Suppressor macrophage treated with lipopolysaccharide for 4 hours (primary cell): ENCODE measurements around the gene PRUNE1.

Experiments
- DNase-seq: peaks from one replicate; pipeline ENCODE4 v3.0.0-alpha.2; 2020

The PRUNE1 gene, protein sequence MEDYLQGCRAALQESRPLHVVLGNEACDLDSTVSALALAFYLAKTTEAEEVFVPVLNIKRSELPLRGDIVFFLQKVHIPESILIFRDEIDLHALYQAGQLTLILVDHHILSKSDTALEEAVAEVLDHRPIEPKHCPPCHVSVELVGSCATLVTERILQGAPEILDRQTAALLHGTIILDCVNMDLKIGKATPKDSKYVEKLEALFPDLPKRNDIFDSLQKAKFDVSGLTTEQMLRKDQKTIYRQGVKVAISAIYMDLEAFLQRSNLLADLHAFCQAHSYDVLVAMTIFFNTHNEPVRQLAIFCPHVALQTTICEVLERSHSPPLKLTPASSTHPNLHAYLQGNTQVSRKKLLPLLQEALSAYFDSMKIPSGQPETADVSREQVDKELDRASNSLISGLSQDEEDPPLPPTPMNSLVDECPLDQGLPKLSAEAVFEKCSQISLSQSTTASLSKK

DNA sequence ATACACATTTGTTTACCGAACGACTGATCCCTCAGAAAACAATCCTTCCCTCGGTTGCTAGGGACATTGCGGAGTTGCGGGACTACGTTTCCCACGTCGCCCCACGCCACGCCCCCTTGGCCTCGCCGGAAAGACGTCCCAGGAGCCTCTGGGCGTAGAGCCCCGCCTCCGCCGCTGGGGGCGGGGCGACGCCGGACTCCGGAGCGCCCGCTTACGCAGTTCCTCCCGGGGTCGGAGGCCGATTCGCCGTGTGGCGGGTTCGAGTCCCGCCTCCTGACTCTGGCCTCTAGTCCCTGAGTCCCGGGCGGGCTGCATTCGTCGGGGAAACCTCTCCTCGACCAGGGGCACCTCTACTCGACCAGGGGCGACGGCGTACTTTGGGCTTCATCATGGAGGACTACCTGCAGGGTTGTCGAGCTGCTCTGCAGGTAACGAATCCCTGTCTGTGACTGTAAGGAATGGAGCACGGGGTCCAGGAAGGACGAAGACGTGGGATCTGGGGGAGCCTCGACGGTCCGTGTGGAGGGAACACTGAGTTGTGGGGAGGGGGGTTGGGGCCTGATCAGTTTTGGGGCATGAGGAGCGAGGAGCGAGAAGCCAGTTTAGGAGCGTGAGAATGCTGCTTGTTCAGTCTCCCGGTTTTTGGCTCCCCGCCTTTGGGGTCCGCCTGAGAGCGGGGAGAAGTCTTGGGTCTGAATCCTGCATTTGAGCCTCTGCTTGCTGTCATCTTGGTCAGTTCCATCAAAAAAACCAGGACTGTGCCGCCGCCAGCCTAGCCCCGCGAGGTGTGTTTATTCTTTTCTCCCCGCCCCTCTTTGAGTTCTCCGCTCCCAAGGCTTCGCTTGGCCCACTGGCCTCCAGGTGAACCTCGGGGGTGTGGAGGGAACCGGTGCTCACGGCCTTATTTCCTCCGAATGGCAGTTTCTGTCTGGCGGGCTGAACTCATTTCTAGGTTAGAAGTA is at the start of gene PRUNE1:
Gene PRUNE1, plus strand, starts transcription at position 206 of the 962 bp plus-strand sequence. Its CDS starts 184 bp downstream, at position 390.
- DNase-seq: peak; percentile 99

DNA sequence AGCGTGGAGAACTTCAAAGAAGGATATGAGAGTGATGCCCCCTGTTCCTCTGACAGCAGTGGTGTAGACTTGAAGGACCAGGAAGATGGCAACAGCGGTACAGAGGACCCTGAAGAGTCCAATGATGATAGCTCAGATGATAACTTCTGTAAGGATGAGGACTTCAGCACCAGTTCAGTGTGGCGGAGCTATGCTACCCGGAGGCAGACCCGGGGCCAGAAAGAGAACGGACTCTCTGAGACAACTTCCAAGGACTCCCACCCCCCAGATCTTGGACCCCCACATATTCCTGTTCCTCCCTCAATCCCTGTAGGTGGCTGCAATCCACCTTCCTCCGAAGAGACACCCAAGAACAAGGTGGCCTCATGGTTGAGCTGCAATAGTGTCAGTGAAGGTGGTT is 47.6 kb upstream of the PRUNE1 start:
- DNase-seq: no peak

DNA sequence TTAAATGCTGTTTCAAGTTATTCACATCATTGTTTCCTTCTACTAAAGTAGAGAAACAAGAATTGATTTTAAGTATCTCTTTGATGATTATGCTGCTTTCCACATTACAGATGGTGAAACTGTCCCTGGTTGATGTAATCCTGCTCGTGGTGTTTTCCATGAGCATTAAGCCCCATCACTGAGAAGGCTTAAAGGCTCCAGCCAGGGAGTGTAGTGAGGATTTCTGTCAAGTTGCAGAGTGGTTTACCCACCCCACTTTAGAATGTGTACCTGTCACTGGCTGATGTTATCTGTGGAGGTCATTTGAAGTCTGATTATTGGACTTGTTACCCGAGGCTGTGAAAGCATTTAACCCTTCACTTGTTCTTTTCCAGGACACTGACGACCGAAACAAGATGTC is 46.5 kb upstream of the PRUNE1 start:
- no peak for DNase-seq

DNA sequence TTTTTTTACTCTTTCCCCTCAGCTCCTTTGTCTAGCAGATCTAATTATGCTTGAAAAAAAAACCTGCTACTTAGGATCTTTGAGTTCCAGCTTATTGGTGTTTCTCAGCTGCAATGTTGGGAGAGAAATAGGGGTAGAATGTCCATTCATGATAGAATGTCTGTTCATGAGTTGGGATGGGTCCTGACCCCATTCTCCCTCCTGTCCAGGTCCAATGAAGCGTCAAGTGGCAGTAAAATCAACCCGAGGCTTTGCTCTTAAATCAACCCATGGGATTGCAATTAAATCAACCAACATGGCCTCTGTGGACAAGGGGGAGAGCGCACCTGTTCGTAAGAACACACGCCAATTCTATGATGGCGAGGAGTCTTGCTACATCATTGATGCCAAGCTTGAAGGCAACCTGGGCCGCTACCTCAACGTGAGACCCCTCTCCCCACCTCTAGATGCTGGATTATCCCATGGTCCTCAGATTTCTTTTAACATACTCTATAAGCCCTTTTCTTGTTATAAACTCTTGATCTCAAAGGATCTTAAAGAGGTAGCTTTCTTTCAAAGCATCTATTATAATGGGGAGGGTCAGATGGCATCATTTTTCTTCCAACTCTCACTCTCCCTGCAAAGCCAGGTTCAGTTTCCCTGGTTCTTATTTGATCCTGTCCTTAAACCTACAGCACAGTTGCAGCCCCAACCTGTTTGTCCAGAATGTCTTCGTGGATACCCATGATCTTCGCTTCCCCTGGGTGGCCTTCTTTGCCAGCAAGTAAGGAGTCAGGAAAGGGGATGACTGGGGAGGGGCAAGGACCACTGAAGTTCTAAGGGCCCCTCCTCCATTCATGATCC is 44.7 kb upstream of the PRUNE1 start:
- DNase-seq: no peak

DNA sequence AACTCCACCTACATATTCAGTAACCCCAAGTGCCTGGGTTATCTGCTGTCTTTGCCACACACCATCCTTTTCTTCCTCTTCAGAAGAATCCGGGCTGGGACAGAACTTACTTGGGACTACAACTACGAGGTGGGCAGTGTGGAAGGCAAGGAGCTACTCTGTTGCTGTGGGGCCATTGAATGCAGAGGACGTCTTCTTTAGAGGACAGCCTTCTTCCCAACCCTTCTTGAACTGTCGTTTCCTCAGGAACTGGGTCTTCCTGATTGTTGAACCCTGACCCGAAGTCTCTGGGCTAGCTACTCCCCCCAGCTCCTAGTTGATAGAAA is 44.1 kb upstream of the PRUNE1 start:
- DNase-seq: no peak

DNA sequence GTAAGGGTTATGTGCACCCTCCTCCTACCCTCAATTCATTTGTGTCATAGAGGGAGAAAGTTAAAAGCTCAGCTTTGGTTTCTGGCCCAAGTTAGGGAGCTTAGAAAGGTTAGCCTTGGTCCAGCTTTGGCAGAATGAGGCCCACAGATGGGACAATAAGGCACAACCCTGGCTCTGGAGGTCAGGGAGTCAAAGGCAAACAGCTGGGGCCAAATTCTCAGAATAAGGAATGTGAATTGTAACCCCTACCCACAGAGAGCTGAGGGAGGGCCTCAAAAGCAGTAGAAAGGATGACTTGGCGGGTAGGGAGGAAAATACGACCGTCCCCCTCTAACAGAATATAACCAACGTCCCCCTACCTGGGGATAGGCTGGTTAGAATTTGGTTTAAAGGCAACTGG is 42.6 kb upstream of the PRUNE1 start:
- no peak for DNase-seq

DNA sequence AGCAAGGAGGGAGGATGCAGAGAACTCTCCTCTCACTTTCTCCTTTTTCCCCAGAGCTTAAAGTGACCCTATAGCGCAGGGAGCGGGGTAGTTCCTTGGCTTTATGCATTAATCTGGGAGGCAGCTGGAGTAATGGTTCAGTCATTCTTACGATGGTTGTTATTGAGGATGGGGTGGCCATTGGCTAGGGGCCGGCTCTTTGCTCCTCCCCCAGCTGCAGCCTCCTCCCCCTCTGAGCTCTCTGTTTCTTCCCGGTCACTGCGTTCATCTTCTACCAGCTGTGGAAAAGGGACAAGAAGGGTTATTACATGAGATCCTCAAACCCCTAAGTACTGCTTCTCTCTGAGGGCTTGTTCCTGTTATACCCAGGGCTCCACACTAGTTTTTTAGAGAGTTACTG is 42.2 kb upstream of the PRUNE1 start:
- no peak for DNase-seq

DNA sequence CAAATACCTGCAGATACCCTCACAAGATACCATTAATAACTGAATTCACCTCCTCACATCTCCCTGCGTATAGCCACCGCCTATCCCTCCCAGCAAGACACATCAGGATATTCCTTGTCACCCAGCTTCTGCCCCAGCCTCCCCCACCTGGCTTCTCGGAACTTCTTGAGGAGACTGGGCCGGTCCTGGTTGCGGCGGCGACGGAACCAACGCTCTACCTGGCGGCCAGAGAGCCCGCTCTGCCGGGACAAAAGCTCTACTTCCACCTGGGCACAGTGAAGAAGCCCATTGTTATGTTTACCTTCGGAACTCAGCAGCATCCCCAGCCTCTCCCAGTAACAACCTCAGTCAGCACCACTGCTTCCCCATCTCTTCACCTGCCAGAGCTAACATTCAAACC is 40.3 kb upstream of the PRUNE1 start:
- no peak for DNase-seq

DNA sequence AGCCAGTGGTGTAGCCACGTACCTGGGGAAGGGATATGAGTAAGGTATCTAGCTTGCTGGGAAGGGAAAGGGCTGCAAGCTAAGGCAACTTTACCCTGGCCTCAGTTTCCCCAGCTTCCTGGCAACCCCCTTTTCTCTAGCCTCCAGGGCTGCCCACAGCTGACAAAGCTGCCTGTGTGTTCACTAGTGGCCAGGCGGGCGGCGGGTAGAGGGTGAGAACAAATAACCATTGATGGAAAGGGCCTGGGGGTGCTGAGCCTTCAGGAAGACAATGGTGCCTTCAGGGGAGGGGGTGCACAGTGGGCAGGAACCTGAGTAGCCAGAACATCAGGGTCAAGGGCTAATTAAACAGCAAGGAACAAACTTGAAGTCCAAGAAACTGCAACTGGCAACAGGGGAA is 39.8 kb upstream of the PRUNE1 start:
- no peak for DNase-seq

DNA sequence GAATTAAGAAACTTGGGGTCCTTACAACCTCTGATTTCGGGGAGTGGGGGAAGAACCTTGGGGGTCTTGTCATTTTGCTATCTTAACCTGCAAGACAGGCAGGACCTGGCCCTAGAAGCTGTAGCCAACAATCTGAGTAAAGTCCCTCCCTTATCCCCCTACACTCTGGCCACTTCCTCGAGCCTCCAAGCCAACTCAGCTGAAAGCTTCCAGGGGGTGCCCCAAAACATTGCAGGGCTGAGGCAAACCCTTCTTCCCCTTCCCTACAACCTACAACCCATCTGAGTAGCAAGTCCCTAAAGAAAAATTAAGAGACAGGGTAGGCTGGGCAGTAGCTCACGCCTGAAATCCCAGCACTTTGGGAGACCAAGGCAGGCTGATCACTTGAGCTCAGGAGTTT is 38.6 kb upstream of the PRUNE1 start:
- DNase-seq: no peak

DNA sequence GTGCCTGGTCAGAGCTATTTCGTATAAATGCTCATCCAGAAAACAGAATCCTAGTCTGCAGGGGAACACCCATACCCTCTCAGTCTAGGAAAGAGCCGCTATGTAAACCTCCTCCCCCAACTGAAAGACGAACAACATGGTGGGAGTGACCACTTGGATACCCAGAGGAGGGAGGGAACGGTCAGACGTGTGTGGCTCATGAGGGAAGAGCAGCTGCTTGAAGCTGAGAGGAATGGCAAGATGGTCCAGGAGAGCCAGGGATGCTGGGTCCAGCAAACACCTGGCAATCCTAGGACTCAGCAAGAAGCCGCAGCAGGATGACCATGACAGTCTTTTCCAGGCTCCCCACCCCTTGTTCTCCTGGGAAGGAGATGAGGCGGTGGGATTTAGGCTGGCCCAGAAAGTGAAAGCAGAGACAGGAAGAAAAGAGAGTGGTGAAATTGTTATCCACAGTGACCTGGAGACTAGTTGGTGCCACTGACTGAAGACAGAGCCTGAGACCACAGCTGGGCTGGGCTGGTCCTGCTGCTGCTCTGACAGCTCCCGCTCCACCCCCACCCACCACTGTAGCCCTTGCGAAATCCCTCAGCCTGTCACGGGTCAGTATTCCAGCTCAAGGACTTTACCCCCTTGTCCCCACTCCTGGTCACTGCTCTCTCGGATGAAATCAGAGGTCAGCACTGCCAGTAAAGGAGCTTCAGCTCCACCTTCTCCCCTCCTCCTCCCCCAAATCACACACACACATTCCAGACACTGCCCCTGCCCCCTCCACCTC is 37.3 kb upstream of the PRUNE1 start:
- peak; percentile 70 for DNase-seq

DNA sequence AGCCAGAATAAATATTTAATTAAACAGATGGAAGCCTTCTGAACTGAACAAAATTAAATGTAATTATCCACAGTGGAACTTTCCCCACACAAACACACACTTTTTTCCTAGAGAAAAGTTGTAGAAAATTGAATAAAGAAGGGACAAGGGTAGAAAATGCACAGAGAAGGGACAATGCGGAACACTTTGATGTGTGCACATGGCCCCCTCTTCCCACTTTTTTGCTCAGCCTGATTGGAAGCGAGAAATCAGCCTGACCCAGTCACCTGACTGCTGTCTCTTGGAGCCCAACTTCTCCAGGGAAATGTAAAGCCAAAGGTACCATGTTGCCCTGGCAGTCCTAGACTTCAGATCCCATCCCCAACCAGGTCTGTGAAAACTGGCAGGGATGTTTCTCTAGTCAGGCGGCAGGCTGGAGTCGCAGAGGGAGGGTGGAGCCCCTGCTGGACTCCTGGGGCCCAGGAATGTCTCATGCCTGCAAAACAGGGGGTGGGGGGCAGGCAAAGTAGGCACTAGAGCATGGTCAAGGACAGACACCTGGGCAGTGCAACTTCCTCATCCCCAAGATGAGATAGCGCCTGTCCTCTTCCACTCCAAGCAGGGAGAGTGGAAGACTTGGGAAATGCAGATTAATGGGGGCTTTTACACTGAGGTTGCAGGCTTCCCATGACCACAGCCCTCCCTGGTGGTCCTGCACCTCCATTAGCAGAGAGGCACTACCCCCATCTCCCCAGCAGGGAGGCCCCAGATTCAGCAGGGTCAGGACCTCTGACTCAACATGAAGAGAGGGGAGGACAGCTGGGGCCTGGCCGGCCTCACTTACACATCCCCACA is 36.4 kb upstream of the PRUNE1 start:
- DNase-seq: no peak

DNA sequence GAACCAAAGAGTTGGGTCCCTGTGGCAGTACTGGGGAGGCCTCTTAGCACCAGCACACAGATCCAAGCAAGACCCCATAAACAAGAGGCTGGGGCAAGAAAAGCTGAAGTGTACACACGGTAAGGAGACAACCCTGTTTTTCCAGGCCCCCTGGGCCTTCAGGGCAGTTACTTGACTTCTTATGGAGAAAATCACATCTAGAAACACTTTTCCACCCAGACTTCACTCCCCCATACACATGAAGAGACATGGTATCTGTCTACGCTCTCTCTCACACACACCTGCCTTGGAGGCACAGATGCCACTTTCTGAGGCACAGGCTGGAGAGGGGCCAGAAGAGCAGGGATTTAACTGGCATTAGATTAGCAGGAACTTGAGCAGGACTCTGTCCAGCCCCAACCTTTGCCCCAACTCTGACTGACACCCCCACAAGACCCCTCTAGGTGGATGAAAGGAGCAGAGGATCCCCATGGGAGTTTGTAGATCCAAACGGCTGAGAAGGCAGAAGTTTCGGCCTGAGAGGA is 35.8 kb upstream of the PRUNE1 start:
- DNase-seq: no peak

DNA sequence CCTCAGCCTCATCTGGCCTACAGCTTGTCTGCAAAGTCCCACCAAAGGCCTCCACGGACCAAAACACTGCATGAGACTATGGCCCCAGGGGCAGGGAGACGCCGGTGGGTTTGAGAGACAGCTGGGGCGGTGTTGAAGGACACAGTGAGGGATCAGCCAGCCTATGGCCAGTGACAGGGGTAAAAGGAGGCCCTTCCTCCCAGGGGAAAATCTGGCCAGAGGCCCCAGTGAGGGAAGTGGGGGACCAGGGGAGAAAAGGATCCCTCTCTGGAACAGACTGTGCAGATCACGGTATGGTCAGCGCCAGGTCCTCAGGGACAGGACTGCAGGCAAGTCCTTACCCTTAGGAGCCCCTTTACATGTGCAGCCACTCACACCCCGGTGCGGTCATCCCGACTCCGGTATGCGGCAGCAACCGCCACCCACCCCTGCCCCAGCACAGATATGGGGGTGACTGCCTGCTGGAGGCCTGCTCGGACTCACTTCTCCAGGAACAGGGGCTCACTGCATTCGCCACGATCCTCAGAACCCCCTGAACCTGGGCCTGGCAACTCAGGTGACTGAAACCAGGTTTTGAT is 34.9 kb upstream of the PRUNE1 start:
- no peak for DNase-seq

DNA sequence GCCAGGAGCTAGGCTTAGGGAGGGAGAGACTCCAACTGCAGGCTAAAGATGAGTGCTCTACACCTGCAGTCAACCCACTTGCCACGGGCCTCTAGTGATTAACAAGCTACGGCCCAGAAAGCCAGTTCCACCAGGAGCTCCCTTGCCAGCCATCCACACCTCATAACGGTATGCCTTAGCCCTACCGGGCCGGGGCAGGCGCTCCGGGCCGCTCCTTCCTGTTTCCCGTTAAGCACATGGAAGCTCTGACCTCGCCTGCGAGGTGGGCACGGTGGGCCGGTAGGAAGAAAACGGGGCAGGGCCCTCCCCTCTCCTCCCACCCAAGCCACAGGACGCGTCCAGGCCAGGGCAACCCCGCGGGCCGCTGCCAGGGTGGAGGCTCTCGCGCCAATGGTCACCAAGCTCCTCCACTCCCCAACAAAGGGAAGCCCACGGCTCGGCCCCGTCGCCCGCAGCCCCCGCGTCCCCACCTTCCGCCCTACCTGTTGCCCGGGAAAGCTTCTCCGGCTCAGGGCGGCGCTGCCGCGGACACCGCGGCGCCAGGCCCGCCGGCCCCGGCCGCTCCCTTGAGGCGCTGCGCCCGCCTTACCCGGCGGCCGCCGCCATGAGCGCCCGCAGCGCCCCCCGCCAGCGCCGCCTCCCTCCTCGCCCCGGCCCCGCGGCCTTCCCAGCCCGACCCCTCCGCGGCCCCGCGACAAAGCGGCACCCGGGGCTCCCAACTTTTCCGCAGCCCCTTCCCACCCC is 34.2 kb upstream of the PRUNE1 start:
- DNase-seq: peak; percentile 33

DNA sequence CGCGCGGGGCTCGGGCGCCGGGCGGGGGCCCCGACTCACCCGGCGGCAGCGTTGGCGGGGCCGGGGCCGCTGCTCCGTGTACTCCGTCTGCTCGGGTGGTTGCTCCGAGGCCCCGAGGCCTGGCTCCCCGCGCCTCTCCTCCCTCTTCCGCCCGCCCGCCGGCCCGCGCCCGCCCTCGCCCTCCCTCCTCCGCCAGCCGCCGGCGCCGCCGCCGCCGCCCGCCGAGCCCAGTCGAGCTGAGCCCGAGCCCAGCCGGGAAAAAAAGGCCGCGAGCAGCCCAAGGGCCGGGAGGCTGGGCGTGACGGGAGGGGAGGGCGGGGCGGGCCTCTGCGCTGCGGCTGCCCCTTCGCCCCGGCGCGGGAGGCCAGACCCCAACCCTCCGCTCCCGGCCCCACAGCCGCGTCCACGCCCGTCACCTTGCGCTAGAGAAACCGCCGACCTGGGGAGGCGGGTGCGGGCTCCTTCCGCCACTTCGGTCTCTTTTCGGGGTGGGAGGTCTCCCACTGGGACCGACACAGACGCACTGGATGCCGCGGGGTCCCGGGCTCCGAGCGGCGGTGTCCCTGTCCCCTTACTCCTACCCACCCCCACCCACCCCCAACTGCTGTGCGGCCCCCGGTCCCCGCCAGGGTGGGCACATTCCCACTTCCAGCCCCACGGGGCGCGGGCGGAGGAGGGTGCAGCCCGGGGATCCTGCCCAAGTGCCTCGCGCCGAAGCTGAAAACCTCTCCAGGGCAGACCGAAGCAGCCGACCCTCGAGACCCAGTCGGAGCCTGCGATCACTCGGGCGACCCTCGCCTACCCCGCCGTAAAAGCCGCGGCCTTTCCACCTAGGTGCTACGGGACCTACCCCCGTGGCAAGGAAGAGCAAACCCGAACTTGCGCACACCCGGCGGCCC is 33.4 kb upstream of the PRUNE1 start, which contains the start of gene CERS2:
Gene CERS2, minus strand, starts transcription at position 256 of the 899 bp plus-strand sequence. CDS start 5,745 bp downstream, outside the sequence.
- DNase-seq: peak; percentile 81

DNA sequence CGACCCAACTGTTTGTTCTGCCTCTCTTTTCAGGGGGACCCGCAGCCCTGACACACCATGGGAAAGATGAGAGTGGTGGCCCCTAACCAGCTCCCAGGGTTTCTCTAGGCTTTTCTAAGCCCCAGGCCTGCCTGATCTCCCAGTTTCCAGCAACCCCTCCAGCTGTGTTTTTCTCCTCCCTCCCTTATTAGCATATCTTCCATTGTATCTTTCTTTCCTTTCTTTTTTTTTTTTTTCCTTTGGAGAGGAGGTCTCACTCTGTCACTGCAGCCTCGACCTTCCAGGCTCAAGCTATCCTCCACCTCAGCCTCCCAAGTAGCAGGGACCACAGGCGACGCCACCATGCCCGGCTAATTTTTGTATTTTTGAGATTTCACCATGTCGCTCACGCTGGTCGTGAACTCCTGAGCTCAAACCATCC is 31.8 kb upstream of the PRUNE1 start:
- no peak for DNase-seq

DNA sequence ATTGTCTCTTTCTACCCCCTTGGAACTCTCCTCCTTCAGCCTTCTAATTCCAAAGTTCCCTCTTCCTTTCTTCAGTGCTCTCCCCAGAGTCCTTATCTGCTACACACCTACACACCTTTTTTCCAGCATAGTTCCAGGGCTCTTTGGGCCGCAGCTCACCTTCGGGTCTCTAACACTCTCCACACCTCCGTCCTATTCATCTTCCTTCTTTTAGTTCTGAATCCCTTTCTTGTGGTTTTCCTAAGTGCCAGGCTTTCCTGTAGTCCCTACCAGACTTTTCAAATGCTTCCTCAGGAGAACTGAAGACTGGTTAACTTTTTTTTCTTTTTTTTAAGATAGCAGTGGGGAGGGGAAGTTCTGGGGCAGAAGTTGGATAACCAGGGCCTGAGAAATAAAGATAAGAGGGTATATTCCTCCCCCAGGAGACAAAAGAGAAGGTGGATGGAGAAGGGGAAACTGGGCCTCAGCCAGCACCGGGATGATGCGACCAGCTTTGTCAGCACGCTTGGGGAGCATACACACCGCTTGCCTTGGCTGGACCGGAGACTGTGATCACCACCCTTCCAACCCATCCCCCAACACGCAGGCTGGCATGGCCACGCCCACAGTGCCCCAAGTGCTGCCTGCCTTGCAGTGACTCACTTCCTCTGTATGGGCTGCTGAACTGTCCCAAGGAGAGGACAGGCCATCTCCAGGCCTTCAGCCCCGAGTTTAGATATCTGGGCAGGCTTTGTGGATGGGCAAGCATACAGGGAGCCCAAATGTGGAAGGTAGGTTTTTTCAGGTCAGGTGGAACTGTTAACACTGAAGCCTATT is 31.2 kb upstream of the PRUNE1 start:
- peak; percentile 93 for DNase-seq
